Spleen (tissue), 11 donors: Measurements from ENCODE around the gene CYSLTR1. TPM values are rescaled to one million over a fixed set of nuclear protein-coding genes. Genes with fewer than 3 reads are reported as not detected.
A peak's percentile ranks its signal among the peaks of the same experiment; 100 is the strongest.

ENCODE experiments used
- DNase-seq: peaks from one replicate; pipeline ENCODE4 v3.0.0-alpha.2; 2020
- H3K27ac ChIP-seq, 8 donors: fragments of 200-600 bp; sonication (generic) in 7 of 8; 1 replicate in 4 of 8; 2 replicates in 4 of 8; pipeline versions ENCODE4 v1.5.0 to v1.8.0; 2016 to 2021; ENCODE audit warnings: inconsistent platforms in 4 of 8, mild to moderate bottlenecking in 4 of 8, moderate library complexity in 1 of 8
- H3K27me3 ChIP-seq, 7 donors: fragments of 200-600 bp; sonication (generic) in 6 of 7; replicated peaks in 1 of 7; 1 replicate in 4 of 7; 2 replicates in 3 of 7; pipeline versions ENCODE4 v1.5.0 to v1.8.0; 2016 to 2021; ENCODE audit warnings: inconsistent platforms in 3 of 7, mild to moderate bottlenecking in 1 of 7
- H3K36me3 ChIP-seq, 6 donors: fragments of 200-600 bp; sonication (generic) in 5 of 6; 1 replicate in 4 of 6; 2 replicates in 2 of 6; pipeline versions ENCODE4 v1.5.0 to v1.8.0; 2016 to 2021; ENCODE audit warnings: inconsistent platforms in 2 of 6
- H3K4me1 ChIP-seq, 6 donors: fragments of 200-600 bp; sonication (generic) in 5 of 6; 1 replicate in 3 of 6; 2 replicates in 3 of 6; pipeline versions ENCODE4 v1.5.0 to v1.8.0; 2016 to 2021; ENCODE audit warnings: inconsistent platforms in 3 of 6
- H3K4me3 ChIP-seq, 8 donors: fragments of 200-600 bp; sonication (generic) in 7 of 8; 1 replicate in 4 of 8; 2 replicates in 4 of 8; pipeline versions ENCODE4 v1.5.0 to v1.8.0; 2016 to 2021; ENCODE audit warnings: inconsistent platforms in 4 of 8, mild to moderate bottlenecking in 4 of 8, moderate library complexity in 2 of 8
- H3K9me3 ChIP-seq, 8 donors: fragments of 200-600 bp; sonication (generic) in 7 of 8; 1 replicate in 4 of 8; 2 replicates in 4 of 8; pipeline versions ENCODE4 v1.5.0 to v1.8.0; 2016 to 2021; ENCODE audit warnings: inconsistent platforms in 4 of 8
- CTCF ChIP-seq, 11 experiments: fragments of 200-600 bp in 7 of 11; fragments of 450-650 bp in 4 of 11; sonication (generic) in 4 of 11; IDR thresholded peaks in 8 of 11; conservative IDR thresholded peaks in 3 of 11; 1 replicate in 7 of 11; 2 replicates in 4 of 11; pipeline versions ENCODE4 v1.4.0 to v1.8.0; 2016 to 2021; ENCODE audit warnings: antibody characterized with exemption in 11 of 11, inconsistent platforms in 4 of 11, mild to moderate bottlenecking in 1 of 11
- POLR2A ChIP-seq, 3 donors: fragments of 450-650 bp; IDR thresholded peaks; one replicate each; pipeline ENCODE4 v1.5.1; 2017; ENCODE audit warnings: antibody characterized with exemption in 3 of 3, mild to moderate bottlenecking in 1 of 3
- POLR2AphosphoS5 ChIP-seq, 3 donors: sonication (generic); formaldehyde crosslinking; IDR thresholded peaks; one replicate each; pipeline ENCODE4 v1.5.1; 2017; ENCODE audit warnings: antibody characterized with exemption in 3 of 3
- WGBS, 5 donors: extraction: QIAGEN DNeasy Blood & Tissue Kit in 3 of 5; methylation state at CpG; one replicate each; pipeline versions ENCODE4 v1.1.5 to v1.1.7; 2013 to 2018; 5-methylcytosine and 5-hydroxymethylcytosine counted together
- intact Hi-C: fragments of 100-400 bp; cut with DNase I; formaldehyde crosslinking; loops from one replicate; pipeline ENCODE4 v1.15.0; 2023; ENCODE audit warnings: low total_unique reads
- polyA plus RNA-seq, 3 donors: library from polyadenylated mRNA; stranded (reverse); fragments of 200-250 nt; gene quantifications; one replicate each; pipeline ENCODE4 v1.2.1, GENCODE V29; 2013
- total RNA-seq, 7 donors: library from RNA; depleted of rRNA in 3 of 7; stranded (reverse); fragments of >200 nt in 3 of 7; fragmentation: NEBNext Ultra II Directional in 4 of 7; extraction: Animal tissue kit (Norgen Biotek cat#: 25700) in 4 of 7; gene quantifications; one replicate each; pipeline versions ENCODE4 v1.1.0 to v1.2.1, GENCODE V29; 2016 to 2021
- donor health status: healthy with polysubstance abuse.
- donor health status: DM: no; HTN: no; CAD: no; lungs with moderate emphysema.
- donor health status: DM: no; HTN: no; CAD: no.
- donor health status: Bipolar disorder and iron deficiency.
- donor health status: healthy.
- donor health status: DM: no; HTN: no; CAD: no.
- donor health status: DM: yes; HTN: yes; CAD: no.

Gene CYSLTR1
- total and polyA plus RNA-seq, 10 donors, result 10.5 to 31.5 (median 16.3) TPM

GRCh38 chrX:78321809-78322208 lies 5.6 kb downstream of the CYSLTR1 start:
- H3K27me3 ChIP-seq, result no peaks in the 10 kb centered on the region
- no peak overlapping the region for H3K4me3 ChIP-seq
- 0 to 12% (median 4%) methylated on average over 2 of the region's 2 CpGs for WGBS, 5 donors
- H3K27ac ChIP-seq, result peak overlapping the region in 5 of 8 donors; percentile 24 to 49 (median 37)
- peaks cover 3 to 43% (median 21%) of the 10 kb centered on the region in 6 donors for H3K4me1 ChIP-seq
- H3K36me3 ChIP-seq, result no peaks in the 10 kb centered on the region
- TF ChIP-seq POLR2AphosphoS5 (IDR thresholded peaks at IDR 0.05), result peak in 1 of 3 donors; percentile 84
- TF ChIP-seq POLR2A (IDR thresholded peaks at IDR 0.05), result no peak
- no peaks in the 10 kb centered on the region for H3K9me3 ChIP-seq
- intact Hi-C loops, result no loop called here
- DNase-seq, result peak; percentile 84

- Histone ChIP-seq H3K9me3 (no peaks in the 10 kb centered on the region), H3K4me1 (peaks cover 0 to 7% (median 1%) of the 10 kb centered on the region in 6 donors), H3K4me3 (no peak overlapping the region), H3K36me3 (no peaks in the 10 kb centered on the region), H3K27me3 (no peaks in the 10 kb centered on the region), H3K27ac (no peak overlapping the region)
- TF ChIP-seq POLR2A (IDR thresholded peaks at IDR 0.05) (no peak), CTCF (IDR thresholded peaks at IDR 0.05 in 8 of 11, conservative IDR thresholded peaks at IDR 0.05 in 3 of 11) (no peak), POLR2AphosphoS5 (IDR thresholded peaks at IDR 0.05) (no peak)
- 63 to 100% (median 84%) methylated on average over 2 of the region's 2 CpGs for whole genome bisulfite sequencing, 5 donors
- intact Hi-C loops, result no loop called here
- peak; percentile 54 for DNase-seq
Observed at GRCh38 chrX:78316265-78316664, 11.1 kb downstream of the CYSLTR1 start.

GRCh38 chrX:78315745-78316144 lies 11.7 kb downstream of the CYSLTR1 start:
- no peaks in the 10 kb centered on the region for H3K36me3 ChIP-seq
- intact Hi-C loops, result no loop called here
- H3K9me3 ChIP-seq, result no peaks in the 10 kb centered on the region
- WGBS, 5 donors, result 40 to 100% (median 86%) methylated on average over 1 to 2 of the region's 2 CpGs
- DNase-seq, result peak; percentile 27
- H3K4me1 ChIP-seq, result peaks cover 0 to 5% (median 0%) of the 10 kb centered on the region in 6 donors
- no peak overlapping the region for H3K27ac ChIP-seq
- H3K4me3 ChIP-seq, result no peak overlapping the region
- H3K27me3 ChIP-seq, result no peaks in the 10 kb centered on the region
- TF ChIP-seq POLR2A (IDR thresholded peaks at IDR 0.05) (no peak), CTCF (IDR thresholded peaks at IDR 0.05 in 8 of 11, conservative IDR thresholded peaks at IDR 0.05 in 3 of 11) (no peak), POLR2AphosphoS5 (IDR thresholded peaks at IDR 0.05) (no peak)

- WGBS, 5 donors, result 15 to 74% (median 46%) methylated on average over 2 of the region's 2 CpGs; no CpG with 5 or more reads in 1 of the 5 donors
- H3K4me1 ChIP-seq, result peaks cover 0 to 5% (median 0%) of the 10 kb centered on the region in 6 donors
- H3K27ac ChIP-seq, result no peak overlapping the region
- no peak overlapping the region for H3K4me3 ChIP-seq
- no peaks in the 10 kb centered on the region for H3K27me3 ChIP-seq
- intact Hi-C loops, result no loop called here
- H3K9me3 ChIP-seq, result no peaks in the 10 kb centered on the region
- TF ChIP-seq POLR2A (IDR thresholded peaks at IDR 0.05) (no peak), POLR2AphosphoS5 (IDR thresholded peaks at IDR 0.05) (no peak)
- no peaks in the 10 kb centered on the region for H3K36me3 ChIP-seq
- no peak for DNase-seq
Observed at GRCh38 chrX:78314561-78314960, 12.8 kb downstream of the CYSLTR1 start.

- Histone ChIP-seq H3K27ac (no peak overlapping the region), H3K4me1 (peaks cover 0 to 5% (median 0%) of the 10 kb centered on the region in 6 donors), H3K36me3 (no peaks in the 10 kb centered on the region), H3K27me3 (no peaks in the 10 kb centered on the region), H3K9me3 (no peaks in the 10 kb centered on the region), H3K4me3 (no peak overlapping the region)
- TF ChIP-seq CTCF (IDR thresholded peaks at IDR 0.05 in 8 of 11, conservative IDR thresholded peaks at IDR 0.05 in 3 of 11) (no peak), POLR2AphosphoS5 (IDR thresholded peaks at IDR 0.05) (no peak), POLR2A (IDR thresholded peaks at IDR 0.05) (no peak)
- 40 to 86% (median 58%) methylated on average over 3 of the region's 3 CpGs for WGBS, 5 donors
- DNase-seq, result no peak
- intact Hi-C loops, result no loop called here
Observed at GRCh38 chrX:78313526-78313925, 13.9 kb downstream of the CYSLTR1 start.
